ENCODE results near the gene UMODL1.

UMODL1 gene

GRCh38 chr21:42153746-42154145, 82.6 kb downstream of the UMODL1 start:
- TF ChIP-seq YY1 (IDR thresholded peaks at IDR 0.05; ENCODE audit: low read depth) (no peak), RAD21 (IDR thresholded peaks at IDR 0.05; ENCODE audit: low read depth) (no peak), TAF1 (IDR thresholded peaks at IDR 0.05; ENCODE audit: low read depth) (no peak), TEAD4 (IDR thresholded peaks at IDR 0.05) (no peak), EP300 (IDR thresholded peaks at IDR 0.05; ENCODE audit: borderline replicate concordance) (no peak), FOXM1 (IDR thresholded peaks at IDR 0.05; ENCODE audit: borderline replicate concordance, low read depth) (no peak), CEBPB (IDR thresholded peaks at IDR 0.05) (no peak), TCF12 (IDR thresholded peaks at IDR 0.05; ENCODE audit: low read depth) (no peak), EGR1 (IDR thresholded peaks at IDR 0.05) (no peak), ZBTB7A (IDR thresholded peaks at IDR 0.05; ENCODE audit: low read depth) (no peak)
- TF ChIP-seq, protein P1, sequence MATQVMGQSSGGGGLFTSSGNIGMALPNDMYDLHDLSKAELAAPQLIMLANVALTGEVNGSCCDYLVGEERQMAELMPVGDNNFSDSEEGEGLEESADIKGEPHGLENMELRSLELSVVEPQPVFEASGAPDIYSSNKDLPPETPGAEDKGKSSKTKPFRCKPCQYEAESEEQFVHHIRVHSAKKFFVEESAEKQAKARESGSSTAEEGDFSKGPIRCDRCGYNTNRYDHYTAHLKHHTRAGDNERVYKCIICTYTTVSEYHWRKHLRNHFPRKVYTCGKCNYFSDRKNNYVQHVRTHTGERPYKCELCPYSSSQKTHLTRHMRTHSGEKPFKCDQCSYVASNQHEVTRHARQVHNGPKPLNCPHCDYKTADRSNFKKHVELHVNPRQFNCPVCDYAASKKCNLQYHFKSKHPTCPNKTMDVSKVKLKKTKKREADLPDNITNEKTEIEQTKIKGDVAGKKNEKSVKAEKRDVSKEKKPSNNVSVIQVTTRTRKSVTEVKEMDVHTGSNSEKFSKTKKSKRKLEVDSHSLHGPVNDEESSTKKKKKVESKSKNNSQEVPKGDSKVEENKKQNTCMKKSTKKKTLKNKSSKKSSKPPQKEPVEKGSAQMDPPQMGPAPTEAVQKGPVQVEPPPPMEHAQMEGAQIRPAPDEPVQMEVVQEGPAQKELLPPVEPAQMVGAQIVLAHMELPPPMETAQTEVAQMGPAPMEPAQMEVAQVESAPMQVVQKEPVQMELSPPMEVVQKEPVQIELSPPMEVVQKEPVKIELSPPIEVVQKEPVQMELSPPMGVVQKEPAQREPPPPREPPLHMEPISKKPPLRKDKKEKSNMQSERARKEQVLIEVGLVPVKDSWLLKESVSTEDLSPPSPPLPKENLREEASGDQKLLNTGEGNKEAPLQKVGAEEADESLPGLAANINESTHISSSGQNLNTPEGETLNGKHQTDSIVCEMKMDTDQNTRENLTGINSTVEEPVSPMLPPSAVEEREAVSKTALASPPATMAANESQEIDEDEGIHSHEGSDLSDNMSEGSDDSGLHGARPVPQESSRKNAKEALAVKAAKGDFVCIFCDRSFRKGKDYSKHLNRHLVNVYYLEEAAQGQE (IDR thresholded peaks at IDR 0.05; ENCODE audit: low read depth): no peak
- TF ChIP-seq, protein P2, sequence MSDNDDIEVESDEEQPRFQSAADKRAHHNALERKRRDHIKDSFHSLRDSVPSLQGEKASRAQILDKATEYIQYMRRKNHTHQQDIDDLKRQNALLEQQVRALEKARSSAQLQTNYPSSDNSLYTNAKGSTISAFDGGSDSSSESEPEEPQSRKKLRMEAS (IDR thresholded peaks at IDR 0.05): no peak
- TF ChIP-seq, protein P3, sequence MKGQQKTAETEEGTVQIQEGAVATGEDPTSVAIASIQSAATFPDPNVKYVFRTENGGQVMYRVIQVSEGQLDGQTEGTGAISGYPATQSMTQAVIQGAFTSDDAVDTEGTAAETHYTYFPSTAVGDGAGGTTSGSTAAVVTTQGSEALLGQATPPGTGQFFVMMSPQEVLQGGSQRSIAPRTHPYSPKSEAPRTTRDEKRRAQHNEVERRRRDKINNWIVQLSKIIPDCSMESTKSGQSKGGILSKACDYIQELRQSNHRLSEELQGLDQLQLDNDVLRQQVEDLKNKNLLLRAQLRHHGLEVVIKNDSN (IDR thresholded peaks at IDR 0.05): no peak

GRCh38 chr21:42154237-42155044, 83.3 kb downstream of the UMODL1 start:
- TF ChIP-seq CREB1 (IDR thresholded peaks at IDR 0.05; ENCODE audit: low read depth): no peak
- TF ChIP-seq, protein P1 (IDR thresholded peaks at IDR 0.05; ENCODE audit: low read depth): no peak
- TF ChIP-seq, protein P3 (IDR thresholded peaks at IDR 0.05): no peak
- no peak for TF ChIP-seq ZBTB7A (IDR thresholded peaks at IDR 0.05; ENCODE audit: low read depth)
- TF ChIP-seq, protein P2 (IDR thresholded peaks at IDR 0.05): no peak
- TF ChIP-seq EP300 (IDR thresholded peaks at IDR 0.05; ENCODE audit: borderline replicate concordance): no peak
- TF ChIP-seq RAD21 (IDR thresholded peaks at IDR 0.05; ENCODE audit: low read depth): no peak
- no peak for TF ChIP-seq NFIC (IDR thresholded peaks at IDR 0.05)
- TF ChIP-seq FOXM1 (IDR thresholded peaks at IDR 0.05; ENCODE audit: borderline replicate concordance, low read depth): no peak
- no peak for TF ChIP-seq TAF1 (IDR thresholded peaks at IDR 0.05; ENCODE audit: low read depth)
- TF ChIP-seq EGR1 (IDR thresholded peaks at IDR 0.05): no peak
- no peak for TF ChIP-seq CEBPB (IDR thresholded peaks at IDR 0.05)
- TF ChIP-seq TCF12 (IDR thresholded peaks at IDR 0.05; ENCODE audit: low read depth): no peak
- no peak for TF ChIP-seq TEAD4 (IDR thresholded peaks at IDR 0.05)
- TF ChIP-seq YY1 (IDR thresholded peaks at IDR 0.05; ENCODE audit: low read depth): no peak

DNA sequence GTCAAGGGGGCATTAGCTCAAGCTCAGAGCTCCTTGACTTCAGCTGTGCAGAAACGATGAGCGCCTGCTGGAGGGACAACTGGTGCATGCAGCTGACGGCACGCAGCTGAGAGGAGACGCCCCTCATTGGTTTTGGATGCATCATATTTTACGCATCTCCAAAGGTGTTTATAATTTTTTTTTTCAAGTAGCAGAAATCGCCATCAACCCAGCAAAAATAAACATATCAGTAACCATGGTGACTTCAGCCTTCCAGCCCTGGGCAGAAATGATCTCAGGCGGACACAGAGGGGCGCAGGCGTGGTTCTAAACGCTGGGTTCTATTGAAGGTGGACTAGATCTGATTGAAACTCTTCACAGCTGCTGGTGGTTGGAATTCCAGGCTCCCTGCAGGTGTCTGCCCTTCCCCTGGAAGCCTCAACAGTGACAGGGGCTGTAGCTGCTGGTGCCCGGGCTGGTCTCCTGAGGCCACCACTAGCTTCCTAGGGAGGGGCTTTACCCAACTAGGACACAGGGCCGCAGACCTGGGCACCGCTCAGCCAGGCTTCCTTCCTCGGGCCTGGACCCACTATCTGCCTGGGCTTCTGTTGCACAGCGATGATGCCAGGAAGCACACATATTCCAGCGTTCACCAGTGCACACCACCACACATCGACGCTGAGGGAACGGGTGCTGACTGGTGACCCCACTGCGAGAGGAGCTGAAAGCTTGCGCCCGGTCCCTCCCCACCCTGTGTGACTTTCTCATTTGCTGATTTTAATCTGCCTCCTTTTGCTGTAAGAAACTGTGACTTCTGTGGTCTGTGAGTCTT, 84.1 kb downstream of the UMODL1 start:
- TF ChIP-seq RAD21 (IDR thresholded peaks at IDR 0.05; ENCODE audit: low read depth) (no peak), TCF12 (IDR thresholded peaks at IDR 0.05; ENCODE audit: low read depth) (no peak), TEAD4 (IDR thresholded peaks at IDR 0.05) (no peak), CREB1 (IDR thresholded peaks at IDR 0.05; ENCODE audit: low read depth) (no peak), NFIC (IDR thresholded peaks at IDR 0.05) (no peak), EGR1 (IDR thresholded peaks at IDR 0.05) (no peak), CEBPB (IDR thresholded peaks at IDR 0.05) (no peak), YY1 (IDR thresholded peaks at IDR 0.05; ENCODE audit: low read depth) (no peak), FOXM1 (IDR thresholded peaks at IDR 0.05; ENCODE audit: borderline replicate concordance, low read depth) (no peak), ZBTB7A (IDR thresholded peaks at IDR 0.05; ENCODE audit: low read depth) (no peak), TAF1 (IDR thresholded peaks at IDR 0.05; ENCODE audit: low read depth) (no peak), EP300 (IDR thresholded peaks at IDR 0.05; ENCODE audit: borderline replicate concordance) (no peak)
- TF ChIP-seq, protein P3 (IDR thresholded peaks at IDR 0.05): no peak
- TF ChIP-seq, protein P1 (IDR thresholded peaks at IDR 0.05; ENCODE audit: low read depth): no peak
- TF ChIP-seq, protein P2 (IDR thresholded peaks at IDR 0.05): no peak
